Transverse colon (tissue), 4 donors: Measurements from ENCODE around the gene VAPB. TPM values are rescaled to one million over a fixed set of nuclear protein-coding genes. Genes with fewer than 3 reads are reported as not detected.
A peak's percentile ranks its signal among the peaks of the same experiment; 100 is the strongest.
"Not testable (repeated sequence)": the region's sequence is repeated elsewhere in the genome, so short reads cannot be mapped to it uniquely, and the experiment has no call there.

Source experiments
- DNase-seq: peaks from one replicate; pipeline ENCODE4 v3.0.0-alpha.2; 2019
- H3K27ac ChIP-seq, 4 donors: fragments of 200-600 bp; sonication (generic); 2 replicates each; pipeline ENCODE4 v1.5.1; 2016 to 2018; ENCODE audit warnings: inconsistent platforms in 4 of 4
- H3K27me3 ChIP-seq: fragments of 200-600 bp; sonication (generic); 2 replicates; pipeline ENCODE4 v1.5.1; 2017; ENCODE audit warnings: inconsistent platforms
- H3K36me3 ChIP-seq, 4 donors: fragments of 200-600 bp; sonication (generic); 2 replicates each; pipeline ENCODE4 v1.5.1; 2017 to 2019; ENCODE audit warnings: inconsistent platforms in 4 of 4
- H3K4me1 ChIP-seq, 4 donors: fragments of 200-600 bp; sonication (generic); 2 replicates each; pipeline ENCODE4 v1.5.1; 2017 to 2020; ENCODE audit warnings: inconsistent platforms in 4 of 4
- H3K4me3 ChIP-seq, 4 donors: fragments of 200-600 bp; sonication (generic); 1 replicate in 1 of 4; 2 replicates in 3 of 4; pipeline versions ENCODE4 v1.5.1 to v1.6.1; 2017 to 2019; ENCODE audit warnings: inconsistent platforms in 4 of 4
- H3K9me3 ChIP-seq, 2 donors: fragments of 200-600 bp; sonication (generic); 2 replicates each; pipeline ENCODE4 v1.5.1; 2017 to 2019; ENCODE audit warnings: inconsistent platforms in 2 of 2
- CTCF ChIP-seq, 5 experiments: fragments of 200-600 bp in 3 of 5; fragments of 450-650 bp in 2 of 5; sonication (generic) in 3 of 5; IDR thresholded peaks; 1 replicate in 2 of 5; 2 replicates in 3 of 5; pipeline ENCODE4 v1.5.1; 2016 to 2017; ENCODE audit warnings: antibody characterized with exemption in 5 of 5, inconsistent platforms in 3 of 5, mild to moderate bottlenecking in 2 of 5, moderate library complexity in 1 of 5
- EP300 ChIP-seq: sonication (generic); formaldehyde crosslinking; IDR thresholded peaks from one replicate; pipeline ENCODE4 v1.6.1; 2017; ENCODE audit warnings: antibody characterized with exemption, low read depth
- POLR2A ChIP-seq: fragments of 450-650 bp; IDR thresholded peaks from one replicate; pipeline ENCODE4 v1.6.1; 2016; ENCODE audit warnings: antibody characterized with exemption, mild to moderate bottlenecking, moderate library complexity
- POLR2AphosphoS5 ChIP-seq, 3 donors: sonication (generic); formaldehyde crosslinking; IDR thresholded peaks; one replicate each; pipeline ENCODE4 v1.6.1; 2016; ENCODE audit warnings: antibody characterized with exemption in 3 of 3
- WGBS, 2 donors: methylation state at CpG; one replicate each; pipeline ENCODE4 v1.1.5; 2018; ENCODE audit warnings: low coverage in 1 of 2; 5-methylcytosine and 5-hydroxymethylcytosine counted together
- in situ Hi-C, 4 donors: fragments of 200-750 bp; cut with MboI; loops; one replicate each; pipeline versions ENCODE4 v1.15.0 to v1.15.1; 2017; ENCODE audit warnings: low sequenced_read_pairs in 3 of 4, low pct_ligation_motif_present in 1 of 4, low pct_unique_long_range_greater_than_20kb in 1 of 4
- intact Hi-C: fragments of 100-400 bp; cut with DNase I; formaldehyde crosslinking; loops from one replicate; pipeline ENCODE4 v1.15.1; 2023; ENCODE audit warnings: low total_unique reads
- total RNA-seq, 4 donors: library from RNA; depleted of rRNA; stranded (reverse); fragments of >200 nt; gene quantifications; one replicate each; pipeline ENCODE4 v1.1.0, GENCODE V29; 2016

Gene VAPB
- total RNA-seq, 4 donors from 2014 or later = 11.6 to 44.8 (median 28.0) TPM

GRCh38 chr20:58366866-58367265, 22.2 kb upstream of the VAPB start:
- intact Hi-C loops = no loop called here
- H3K27me3 ChIP-seq = no peaks in the 10 kb centered on the region
- H3K4me3 ChIP-seq = no peak overlapping the region
- TF ChIP-seq EP300 (no peak), POLR2AphosphoS5 (IDR thresholded peaks at IDR 0.05) (peak; percentile 49 to 68 (median 63))
- no peak for DNase-seq
- peaks cover 0 to 8% (median 0%) of the 10 kb centered on the region in 4 donors for H3K4me1 ChIP-seq
- peak overlapping the region; percentile 38 to 72 (median 46) for H3K27ac ChIP-seq
- in situ Hi-C loops = no loop called here
- no peaks in the 10 kb centered on the region for H3K36me3 ChIP-seq
- WGBS, 2 donors = 59 to 64% methylated on average over 3 of the region's 3 CpGs
- no peaks in the 10 kb centered on the region for H3K9me3 ChIP-seq

GRCh38 chr20:58372806-58373205, 16.2 kb upstream of the VAPB start:
- TF ChIP-seq EP300 (no peak), POLR2A (no peak), CTCF (IDR thresholded peaks at IDR 0.05) (no peak), POLR2AphosphoS5 (IDR thresholded peaks at IDR 0.05) (no peak)
- H3K4me1 ChIP-seq = no peaks in the 10 kb centered on the region
- no peak overlapping the region for H3K4me3 ChIP-seq
- no peaks in the 10 kb centered on the region for H3K9me3 ChIP-seq
- 38 to 53% methylated on average over 9 of the region's 9 CpGs for WGBS, 2 donors
- intact Hi-C loops = no loop called here
- H3K27ac ChIP-seq = no peak overlapping the region
- H3K36me3 ChIP-seq = no peaks in the 10 kb centered on the region
- DNase-seq = no peak
- no peaks in the 10 kb centered on the region for H3K27me3 ChIP-seq
- in situ Hi-C loops = no loop called here

- intact Hi-C loops, in situ Hi-C loops: not testable (repeated sequence)
Measured at GRCh38 chr20:58373296-58373695, 15.7 kb upstream of the VAPB start.

GRCh38 chr20:58374027-58374850, 14.8 kb upstream of the VAPB start:
- in situ Hi-C loops = no loop called here
- 84 to 95% methylated on average over 6 to 19 of the region's 19 CpGs for WGBS, 2 donors

More at GRCh38 chr20:58373296-58373695, 15.7 kb upstream of the VAPB start:
- not testable (repeated sequence) for H3K4me1 ChIP-seq, H3K27me3 ChIP-seq, H3K36me3 ChIP-seq, H3K4me3 ChIP-seq, H3K9me3 ChIP-seq, H3K27ac ChIP-seq, DNase-seq
- WGBS, 2 donors = 83 to 92% methylated on average over 2 to 8 of the region's 8 CpGs

More at GRCh38 chr20:58374027-58374850, 14.8 kb upstream of the VAPB start:
- TF ChIP-seq EP300 (no peak), POLR2AphosphoS5 (IDR thresholded peaks at IDR 0.05) (no peak), CTCF (IDR thresholded peaks at IDR 0.05) (no peak), POLR2A (no peak)
- Histone ChIP-seq H3K27ac (no peak overlapping the region), H3K36me3 (no peaks in the 10 kb centered on the region), H3K4me3 (no peak overlapping the region), H3K27me3 (no peaks in the 10 kb centered on the region), H3K9me3 (no peaks in the 10 kb centered on the region), H3K4me1 (no peaks in the 10 kb centered on the region)
- no peak for DNase-seq
- intact Hi-C loops = no loop called here
